Measurements from ENCODE around the gene RORB.

RORB gene

DNA sequence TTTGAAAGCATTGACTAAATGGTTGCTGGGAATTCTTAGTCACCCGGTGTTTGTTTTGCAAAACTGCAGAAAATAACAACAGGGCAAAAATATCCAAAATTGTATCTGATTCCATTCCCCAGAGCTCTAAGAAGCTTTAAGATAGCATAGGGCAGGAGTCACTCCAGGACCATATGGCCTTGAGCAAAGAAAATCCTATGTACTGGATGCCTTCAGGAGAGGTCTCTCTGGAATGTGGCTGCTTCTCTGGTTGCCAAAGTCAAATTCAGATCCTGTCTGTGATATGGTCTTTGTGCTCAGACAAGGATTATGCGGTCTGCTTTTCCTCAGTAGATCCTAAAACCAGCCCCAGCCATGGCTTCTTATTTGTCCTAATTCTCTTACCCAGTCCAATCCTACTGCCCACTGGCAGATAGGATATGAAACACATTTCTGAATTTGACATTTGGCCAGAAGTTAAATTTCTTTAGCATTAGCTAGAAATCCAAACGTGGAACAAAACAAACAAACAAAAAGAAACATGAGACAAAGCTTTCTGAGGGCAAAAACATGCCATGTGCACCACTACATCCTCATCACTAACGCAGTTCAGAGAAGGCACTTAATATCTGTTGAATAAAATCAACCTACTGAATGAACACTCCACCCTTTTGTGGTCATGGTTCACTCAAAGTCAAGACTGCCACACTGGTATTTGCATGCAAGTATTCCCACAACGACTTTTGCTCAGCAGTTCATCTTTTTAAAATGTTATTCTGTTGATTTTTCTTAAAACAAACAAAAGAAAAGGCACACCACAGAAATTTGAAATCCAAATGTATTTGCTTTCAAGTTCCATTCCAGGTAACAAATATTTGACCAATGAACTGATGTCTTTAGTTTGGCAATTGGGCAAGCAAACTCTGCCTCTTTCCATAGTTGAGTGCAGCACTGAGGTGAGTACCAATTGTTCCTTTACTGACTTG, 224.8 kb downstream of the RORB start:
- no peak for DNase-seq

DNA sequence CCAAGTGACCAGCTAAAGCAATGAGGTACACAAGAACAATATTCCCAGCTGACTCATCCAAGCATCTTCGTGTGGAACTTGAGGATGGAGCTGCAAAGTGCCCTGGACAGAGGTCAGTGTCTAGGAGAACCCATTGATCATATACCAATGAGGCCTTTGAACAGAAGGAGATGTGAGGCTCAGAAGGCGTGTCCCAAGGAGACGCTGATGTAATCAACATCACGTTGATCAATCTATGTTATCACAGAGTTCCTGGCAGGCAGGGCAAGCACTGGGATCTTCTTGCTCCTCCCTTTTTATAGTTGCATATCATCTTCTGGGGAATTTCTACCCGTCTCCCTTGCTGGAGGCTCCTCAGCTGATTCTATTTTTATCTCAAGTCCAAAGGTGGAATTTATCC, 227.2 kb downstream of the RORB start:
- DNase-seq = no peak

DNA sequence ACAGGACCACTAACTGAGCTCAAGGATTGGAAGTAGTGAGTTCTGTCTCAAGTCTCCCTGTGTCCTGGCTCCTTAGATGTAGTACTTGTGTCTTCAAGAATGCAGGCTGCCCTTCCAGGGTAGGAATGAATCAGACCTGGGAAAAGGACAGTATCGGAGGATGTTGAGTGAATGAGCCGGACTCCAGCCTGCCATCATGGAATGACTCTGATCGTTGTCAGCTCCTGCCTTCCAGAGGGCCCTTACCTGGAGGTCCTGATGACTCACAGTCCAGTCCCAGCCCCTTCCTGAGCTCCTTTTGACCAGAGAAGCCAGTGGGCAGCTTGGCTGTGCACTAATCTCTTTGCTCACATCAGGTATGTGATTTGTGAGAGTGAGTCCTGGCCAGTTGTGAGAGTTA, 229.4 kb downstream of the RORB start:
- no peak for DNase-seq

DNA sequence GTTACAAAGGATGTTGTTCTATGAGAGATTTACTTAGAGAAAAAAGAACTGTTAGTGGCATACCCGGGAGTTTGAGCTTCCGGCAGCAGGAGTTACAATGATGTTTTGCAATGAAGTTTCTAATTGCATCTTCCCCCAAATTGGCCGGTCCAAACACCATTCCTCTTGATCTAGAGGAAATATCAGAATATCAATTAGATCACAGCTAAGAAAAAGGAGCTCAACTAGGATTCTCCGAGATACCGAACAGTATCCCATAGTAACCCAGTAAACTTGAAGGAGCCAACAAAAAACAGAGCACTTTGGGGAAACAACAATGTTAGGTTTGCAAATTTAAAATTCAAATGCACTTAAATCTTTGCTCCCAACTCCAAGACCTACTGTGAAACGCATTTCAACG, 231.0 kb downstream of the RORB start:
- DNase-seq = no peak

DNA sequence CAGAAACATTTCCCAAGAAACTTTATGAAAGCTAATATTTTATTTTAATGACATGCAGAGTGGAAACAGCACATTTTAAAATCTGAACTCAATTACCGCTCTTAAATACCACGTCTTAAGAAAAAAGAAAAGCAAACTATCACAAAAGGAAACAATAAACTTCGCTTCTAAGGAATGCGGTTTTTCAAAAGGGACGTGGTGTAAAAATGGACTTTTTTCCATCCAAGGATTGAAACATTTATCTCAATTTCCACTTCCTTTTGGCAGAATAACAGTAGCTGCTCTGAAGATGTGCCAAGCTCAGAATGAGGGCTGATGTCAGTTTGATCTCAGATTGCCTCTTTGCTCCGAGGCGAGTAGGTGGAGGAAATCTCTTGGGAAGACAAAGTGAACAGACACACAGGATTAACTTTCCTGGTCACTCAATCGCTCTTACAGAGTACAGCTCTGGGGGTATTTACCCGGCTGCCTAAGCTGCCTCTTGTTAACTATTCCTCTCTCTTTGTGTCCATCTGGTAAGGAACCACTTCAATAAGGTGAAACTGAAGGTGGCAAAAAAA, 232.1 kb downstream of the RORB start:
- no peak for DNase-seq

DNA sequence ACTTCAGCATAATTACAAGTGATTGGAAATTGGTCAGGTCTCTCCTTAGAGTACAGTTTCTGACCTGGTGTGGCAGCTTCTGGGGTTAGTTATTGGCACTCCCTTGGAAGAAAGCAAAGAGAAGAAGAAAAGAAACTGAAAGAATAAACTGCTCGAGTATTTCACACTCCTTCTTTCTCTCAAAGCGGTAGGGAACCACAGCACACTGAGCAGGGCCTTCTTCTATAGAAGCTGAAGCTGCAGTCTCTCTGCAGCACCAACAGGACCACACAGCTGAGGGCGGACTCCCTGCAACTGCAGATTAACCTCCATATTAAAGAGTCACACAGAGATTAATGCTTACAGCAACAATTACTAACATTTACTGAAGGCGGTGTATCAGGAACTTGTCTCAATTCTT, 238.6 kb downstream of the RORB start:
- no peak for DNase-seq

DNA sequence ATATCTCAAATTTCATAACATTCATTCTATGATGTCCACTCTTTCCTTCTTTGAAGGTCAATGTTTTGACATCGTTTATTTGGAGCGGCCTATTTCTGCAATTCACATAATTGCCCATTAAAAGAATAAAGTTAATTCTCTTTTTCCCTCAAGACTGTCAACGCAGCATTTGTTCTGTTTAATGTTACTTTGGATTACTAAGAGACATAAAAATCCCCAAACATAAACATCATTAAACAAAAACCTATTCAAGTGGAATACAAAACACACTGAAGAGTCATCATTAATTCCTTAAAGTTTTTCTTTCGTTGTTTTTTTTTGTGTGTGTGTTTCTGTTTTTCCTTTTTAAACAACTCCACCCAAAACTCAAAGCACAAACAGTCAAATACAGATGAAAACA, 239.5 kb downstream of the RORB start:
- no peak for DNase-seq

DNA sequence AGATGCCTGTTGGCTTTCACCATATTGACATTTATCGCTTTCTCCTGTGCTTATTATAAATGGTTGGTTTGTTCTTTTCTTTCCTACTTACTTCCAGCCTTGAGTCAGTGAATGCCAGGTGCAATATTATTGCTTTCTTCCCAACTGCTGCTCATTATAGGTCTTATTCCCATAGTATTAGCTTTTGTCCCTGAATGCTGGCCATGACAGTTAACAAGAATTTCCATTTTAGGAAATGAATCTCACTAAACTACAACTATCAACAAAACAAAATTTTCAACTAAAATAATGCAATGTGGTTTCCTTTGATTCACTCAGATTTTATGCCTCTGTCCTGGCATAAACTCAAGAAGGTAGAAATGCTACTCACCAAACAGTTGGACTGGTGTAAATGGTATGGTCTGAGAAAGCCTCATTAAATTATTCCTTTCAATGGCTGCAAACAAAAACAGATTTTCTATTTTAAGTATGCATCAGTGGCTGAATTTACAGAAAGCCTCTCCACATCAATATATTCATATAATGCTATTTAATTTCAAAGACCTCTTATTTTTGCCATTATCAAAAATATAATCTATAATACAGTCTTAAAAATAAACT, 245.2 kb downstream of the RORB start:
- DNase-seq = no peak
